ENCODE data around the gene LRRTM3.

DNA sequence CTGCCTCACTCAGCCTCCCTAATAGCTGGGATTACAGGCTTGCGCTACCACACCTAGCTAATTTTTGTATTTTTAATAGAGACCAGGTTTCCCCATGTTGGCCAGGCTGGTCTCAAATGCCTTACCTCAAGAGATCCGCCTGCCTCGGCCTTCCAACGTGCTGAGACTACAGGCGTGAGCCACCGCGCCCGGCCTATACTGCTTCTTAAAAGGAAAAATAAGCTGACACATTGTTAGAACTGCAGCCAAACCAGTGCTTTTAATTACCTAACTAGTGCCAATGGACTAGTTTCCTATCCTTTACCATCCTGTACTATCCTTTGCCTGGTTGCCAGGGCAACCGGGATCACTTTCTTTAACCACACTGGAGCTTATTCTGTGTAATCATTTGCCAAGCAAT is 108.0 kb downstream of the LRRTM3 start:
- no peak for TF ChIP-seq ZNF274 (IDR thresholded peaks at IDR 0.05; ENCODE audit: low read depth, low read length)
- no peak for TF ChIP-seq YY1 (IDR thresholded peaks at IDR 0.05; ENCODE audit: insufficient read depth, insufficient read length)
- TF ChIP-seq SUZ12 (IDR thresholded peaks at IDR 0.05; ENCODE audit: extremely low read depth, insufficient read depth, insufficient read length) = no peak
